ENCODE measurements around the gene UBE2G1.

Gene UBE2G1

GRCh38 chr17:4324463-4324862 is 42.0 kb downstream of the UBE2G1 start:
- Histone ChIP-seq H3K36me3 (ENCODE audit: insufficient read depth, low read length) (peaks cover 6% of the 10 kb centered on the region; the same call in 1 of the 2 replicates), H2AFZ (ENCODE audit: low read depth, low read length) (no peak overlapping the region), H3K79me2 (ENCODE audit: insufficient read depth, low read length) (peaks cover 100% of the 10 kb centered on the region), H3K27ac (ENCODE audit: low read length) (no peak overlapping the region), H3K4me3 (ENCODE audit: low read depth in 1 of 2, low read length in 2 of 2) (no peak overlapping the region), H3K9ac (ENCODE audit: low read depth, low read length) (no peak overlapping the region), H3K9me3 (ENCODE audit: insufficient read depth, low read length, severe bottlenecking) (no peaks in the 10 kb centered on the region), H3K4me2 (ENCODE audit: insufficient read depth, low read length) (no peak overlapping the region), H3K4me1 (ENCODE audit: insufficient read depth, low read length) (no peaks in the 10 kb centered on the region), H4K20me1 (ENCODE audit: insufficient read depth, low read length) (peaks cover 80% of the 10 kb centered on the region), H3K27me3 (ENCODE audit: insufficient read depth, low read length, poor library complexity) (no peaks in the 10 kb centered on the region)
- TF ChIP-seq CTCF (IDR thresholded peaks at IDR 0.05; ENCODE audit: borderline replicate concordance, extremely low read depth, low read length, poor library complexity, severe bottlenecking) (no peak), EZH2 (IDR thresholded peaks at IDR 0.05; ENCODE audit: borderline replicate concordance, low read depth, low read length, severe bottlenecking) (no peak)
- ATAC-seq (ENCODE audit: insufficient read depth, low read depth), result no peak
- DNase-seq, result no peak

- Histone ChIP-seq H2AFZ (ENCODE audit: low read depth, low read length) (no peak overlapping the region), H4K20me1 (ENCODE audit: insufficient read depth, low read length) (peaks cover 76% of the 10 kb centered on the region), H3K79me2 (ENCODE audit: insufficient read depth, low read length) (peaks cover 96% of the 10 kb centered on the region), H3K4me2 (ENCODE audit: insufficient read depth, low read length) (no peak overlapping the region), H3K36me3 (ENCODE audit: insufficient read depth, low read length) (no peaks in the 10 kb centered on the region), H3K27ac (ENCODE audit: low read length) (no peak overlapping the region), H3K27me3 (ENCODE audit: insufficient read depth, low read length, poor library complexity) (no peaks in the 10 kb centered on the region), H3K4me3 (ENCODE audit: low read depth in 1 of 2, low read length in 2 of 2) (no peak overlapping the region), H3K9me3 (ENCODE audit: insufficient read depth, low read length, severe bottlenecking) (no peaks in the 10 kb centered on the region), H3K9ac (ENCODE audit: low read depth, low read length) (no peak overlapping the region), H3K4me1 (ENCODE audit: insufficient read depth, low read length) (no peaks in the 10 kb centered on the region)
- no peak for DNase-seq
- TF ChIP-seq EZH2 (IDR thresholded peaks at IDR 0.05; ENCODE audit: borderline replicate concordance, low read depth, low read length, severe bottlenecking) (no peak), CTCF (IDR thresholded peaks at IDR 0.05; ENCODE audit: borderline replicate concordance, extremely low read depth, low read length, poor library complexity, severe bottlenecking) (no peak)
- no peak for ATAC-seq (ENCODE audit: insufficient read depth, low read depth)
These were observed 47.3 kb downstream of the UBE2G1 start for GRCh38 chr17:4319221-4319620.

- Histone ChIP-seq H3K9ac (ENCODE audit: low read depth, low read length) (no peak overlapping the region), H3K27me3 (ENCODE audit: insufficient read depth, low read length, poor library complexity) (no peaks in the 10 kb centered on the region), H3K27ac (ENCODE audit: low read length) (no peak overlapping the region), H3K79me2 (ENCODE audit: insufficient read depth, low read length) (peaks cover 96% of the 10 kb centered on the region), H3K4me2 (ENCODE audit: insufficient read depth, low read length) (no peak overlapping the region), H3K4me3 (ENCODE audit: low read depth in 1 of 2, low read length in 2 of 2) (no peak overlapping the region), H3K4me1 (ENCODE audit: insufficient read depth, low read length) (no peaks in the 10 kb centered on the region), H3K36me3 (ENCODE audit: insufficient read depth, low read length) (no peaks in the 10 kb centered on the region), H2AFZ (ENCODE audit: low read depth, low read length) (no peak overlapping the region), H3K9me3 (ENCODE audit: insufficient read depth, low read length, severe bottlenecking) (no peaks in the 10 kb centered on the region), H4K20me1 (ENCODE audit: insufficient read depth, low read length) (peaks cover 70% of the 10 kb centered on the region)
- TF ChIP-seq EZH2 (IDR thresholded peaks at IDR 0.05; ENCODE audit: borderline replicate concordance, low read depth, low read length, severe bottlenecking), result no peak
- no peak for TF ChIP-seq CTCF (IDR thresholded peaks at IDR 0.05; ENCODE audit: borderline replicate concordance, extremely low read depth, low read length, poor library complexity, severe bottlenecking)
- ATAC-seq (ENCODE audit: insufficient read depth, low read depth) (no peak), DNase-seq (no peak)
These were observed 47.9 kb downstream of the UBE2G1 start for GRCh38 chr17:4318596-4318995.

GRCh38 chr17:4318186-4318585 is 48.3 kb downstream of the UBE2G1 start:
- peaks cover 96% of the 10 kb centered on the region for H3K79me2 ChIP-seq (ENCODE audit: insufficient read depth, low read length)
- H3K27ac ChIP-seq (ENCODE audit: low read length), result no peak overlapping the region
- no peak overlapping the region for H3K4me3 ChIP-seq (ENCODE audit: low read depth in 1 of 2, low read length in 2 of 2)
- peaks cover 70% of the 10 kb centered on the region for H4K20me1 ChIP-seq (ENCODE audit: insufficient read depth, low read length)
- no peak overlapping the region for H2AFZ ChIP-seq (ENCODE audit: low read depth, low read length)
- DNase-seq (no peak), ATAC-seq (ENCODE audit: insufficient read depth, low read depth) (no peak)
- H3K9me3 ChIP-seq (ENCODE audit: insufficient read depth, low read length, severe bottlenecking), result no peaks in the 10 kb centered on the region
- no peak overlapping the region for H3K4me2 ChIP-seq (ENCODE audit: insufficient read depth, low read length)
- no peaks in the 10 kb centered on the region for H3K36me3 ChIP-seq (ENCODE audit: insufficient read depth, low read length)
- H3K27me3 ChIP-seq (ENCODE audit: insufficient read depth, low read length, poor library complexity), result no peaks in the 10 kb centered on the region
- H3K4me1 ChIP-seq (ENCODE audit: insufficient read depth, low read length), result no peaks in the 10 kb centered on the region
- H3K9ac ChIP-seq (ENCODE audit: low read depth, low read length), result no peak overlapping the region
- TF ChIP-seq EZH2 (IDR thresholded peaks at IDR 0.05; ENCODE audit: borderline replicate concordance, low read depth, low read length, severe bottlenecking), result no peak
- no peak for TF ChIP-seq CTCF (IDR thresholded peaks at IDR 0.05; ENCODE audit: borderline replicate concordance, extremely low read depth, low read length, poor library complexity, severe bottlenecking)

All from DND-41 (cell line).